ENCODE results near the gene ATOX1.

The ATOX1 gene

DNA sequence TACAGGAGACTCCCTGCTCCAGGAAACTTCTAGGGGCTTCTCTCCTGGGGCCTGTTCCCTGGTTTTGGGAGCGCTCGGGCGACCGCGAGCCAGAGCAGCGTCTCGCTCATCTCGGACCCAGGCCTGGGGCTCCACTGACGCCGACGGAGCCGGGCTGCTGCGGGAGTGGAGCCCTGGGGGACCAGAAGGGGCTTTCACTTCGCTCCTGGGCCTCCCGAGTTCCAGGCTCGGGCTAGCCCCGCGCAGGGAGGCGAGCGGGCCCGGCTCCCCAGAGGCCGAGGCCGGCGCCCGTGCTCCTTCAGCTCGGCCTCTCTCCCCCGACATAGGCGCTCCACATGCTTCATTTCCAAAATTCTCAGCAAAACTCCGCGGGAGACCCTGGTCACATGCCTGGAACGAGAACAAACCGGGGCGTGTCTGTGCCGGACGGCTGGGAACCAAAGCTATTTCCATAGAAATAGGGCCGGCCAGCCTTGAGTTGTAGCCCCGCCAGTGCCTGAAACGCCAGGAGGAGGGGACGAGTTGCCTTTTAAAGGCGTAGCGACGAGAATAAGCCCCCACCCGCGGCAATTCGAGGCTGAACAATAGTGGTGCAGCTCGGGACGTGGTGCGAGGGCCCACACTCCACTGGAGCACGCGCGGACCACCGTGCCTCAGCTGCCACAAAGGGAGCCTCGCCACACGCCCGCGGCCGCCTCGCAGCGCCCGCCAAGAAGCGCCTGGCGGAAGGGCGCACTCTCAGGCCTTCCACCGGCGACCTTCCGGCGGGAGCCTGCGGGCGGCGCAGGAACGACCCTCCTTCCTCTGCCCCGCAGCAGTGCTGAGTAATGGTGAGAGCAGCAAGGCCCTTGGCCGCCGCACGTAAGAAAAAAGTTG, 12.2 kb upstream of the ATOX1 start:
- DNase-seq (ENCODE audit: low spot score) = peak; percentile 67

DNA sequence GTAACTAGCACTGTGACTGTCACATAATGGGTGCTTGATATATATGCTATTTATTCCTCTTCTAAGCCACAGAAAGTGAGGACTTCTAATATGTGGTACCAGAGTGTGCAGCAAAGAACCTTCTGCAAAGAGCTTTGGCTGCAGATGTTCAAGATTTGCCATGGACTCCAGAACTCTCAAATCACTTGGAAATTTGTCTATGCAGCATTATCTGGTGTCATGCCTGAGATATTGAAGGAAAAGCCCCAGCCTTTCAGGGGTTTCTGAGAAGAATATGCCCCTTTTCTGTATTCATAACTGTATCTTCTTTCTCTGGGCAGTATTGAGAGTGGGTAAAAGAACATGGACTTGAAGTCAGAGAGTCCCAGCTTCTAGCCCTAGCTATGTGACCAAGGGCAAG, 8.5 kb upstream of the ATOX1 start:
- DNase-seq (ENCODE audit: low spot score) = no peak

DNA sequence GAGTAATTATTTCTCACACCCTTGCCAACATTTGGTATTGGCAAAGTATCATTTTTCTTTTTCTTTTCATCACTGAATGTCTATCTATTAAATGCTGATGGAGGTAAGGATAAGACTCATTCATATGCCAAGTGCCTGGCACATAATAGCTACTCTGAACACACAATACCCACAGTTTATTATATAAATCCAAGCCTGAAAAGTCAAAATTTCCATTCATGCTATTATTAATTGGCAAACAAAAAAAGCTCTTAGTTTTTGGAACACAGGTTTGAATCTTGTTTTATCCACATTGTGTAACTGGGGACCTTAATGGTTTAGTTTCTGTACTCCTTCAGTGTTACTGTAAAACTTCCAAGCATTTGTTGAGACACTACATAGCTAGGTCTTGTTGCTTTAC, 6.4 kb upstream of the ATOX1 start:
- no peak for DNase-seq (ENCODE audit: low spot score)

DNA sequence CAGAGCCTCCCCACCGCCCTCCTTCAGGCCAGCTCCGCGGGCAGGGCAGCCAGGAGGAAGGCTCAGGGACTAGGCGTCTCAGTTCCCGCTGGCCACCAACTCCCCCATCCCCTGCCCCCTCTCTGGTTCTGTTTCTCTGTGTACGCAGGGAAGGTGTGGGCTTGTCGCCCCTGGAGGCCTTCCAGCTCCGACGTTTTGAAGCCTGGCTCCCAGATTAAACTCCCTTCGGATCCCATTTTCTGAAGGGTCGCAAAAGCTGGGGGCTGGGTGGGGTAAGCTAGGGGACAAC, 346 bp downstream of the ATOX1 start:
- peak; percentile 21 for DNase-seq (ENCODE audit: low spot score)

DNA sequence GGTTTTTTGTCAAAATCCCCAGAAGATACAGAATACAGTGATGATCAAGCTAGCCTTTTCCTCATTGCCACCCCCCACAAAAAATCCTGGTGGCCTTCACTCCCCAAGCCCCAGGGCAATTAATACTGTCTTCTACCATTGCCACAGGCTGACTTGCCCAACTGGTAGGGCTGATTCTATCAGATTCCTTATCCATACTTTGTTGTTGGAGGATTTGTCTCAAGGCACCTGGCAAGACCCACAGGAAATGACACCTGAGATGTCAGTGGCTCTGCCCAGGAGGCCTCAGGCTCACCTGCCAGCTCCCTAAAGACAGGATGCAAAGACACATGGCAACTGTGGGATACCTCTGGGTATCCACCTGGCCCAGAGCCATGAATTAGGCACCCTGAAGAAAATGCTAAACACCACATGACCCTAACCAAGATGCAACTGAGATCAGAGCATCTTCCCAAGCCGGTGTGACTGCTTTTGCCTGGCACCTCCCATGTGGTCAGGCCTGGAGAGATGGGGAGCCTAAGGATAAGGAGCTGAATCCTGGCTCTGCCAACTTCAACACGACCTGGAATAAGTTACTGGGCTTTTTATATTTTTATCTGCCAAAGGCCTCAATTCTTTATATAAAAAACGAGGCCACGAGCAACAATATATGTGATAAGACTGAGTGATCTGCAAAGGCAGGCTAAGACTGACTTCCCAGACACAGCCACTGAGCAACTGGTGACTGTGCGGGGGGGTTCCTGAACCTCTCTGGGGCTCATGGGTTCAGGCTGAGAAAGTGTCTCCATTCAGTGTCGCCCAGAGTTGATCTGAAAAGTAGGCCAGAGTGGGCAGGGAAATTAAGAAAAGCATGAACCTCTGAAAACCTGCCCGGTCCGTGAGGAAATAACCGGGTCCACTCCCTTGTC, 944 bp downstream of the ATOX1 start:
- DNase-seq (ENCODE audit: low spot score) = peak; percentile 20

DNA sequence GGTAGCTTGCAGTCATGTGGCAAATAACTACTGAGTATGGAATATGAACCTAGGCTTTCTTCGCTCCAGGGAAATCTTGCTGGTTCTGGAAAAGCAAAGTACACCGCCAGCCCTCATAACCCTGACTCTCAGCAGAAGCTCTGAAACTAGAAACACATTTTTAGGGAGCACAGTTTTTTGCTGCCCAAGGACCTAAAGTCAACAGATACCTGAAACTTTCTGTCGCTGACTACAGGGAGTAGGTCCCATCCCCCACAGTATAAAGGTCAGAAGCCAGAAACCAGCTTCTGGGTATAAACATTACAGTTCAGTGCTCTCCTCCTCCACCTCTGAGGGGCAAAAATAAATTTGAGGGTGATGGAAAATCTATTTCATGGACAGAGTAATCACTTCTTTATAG, 3.0 kb downstream of the ATOX1 start:
- DNase-seq (ENCODE audit: low spot score) = no peak

DNA sequence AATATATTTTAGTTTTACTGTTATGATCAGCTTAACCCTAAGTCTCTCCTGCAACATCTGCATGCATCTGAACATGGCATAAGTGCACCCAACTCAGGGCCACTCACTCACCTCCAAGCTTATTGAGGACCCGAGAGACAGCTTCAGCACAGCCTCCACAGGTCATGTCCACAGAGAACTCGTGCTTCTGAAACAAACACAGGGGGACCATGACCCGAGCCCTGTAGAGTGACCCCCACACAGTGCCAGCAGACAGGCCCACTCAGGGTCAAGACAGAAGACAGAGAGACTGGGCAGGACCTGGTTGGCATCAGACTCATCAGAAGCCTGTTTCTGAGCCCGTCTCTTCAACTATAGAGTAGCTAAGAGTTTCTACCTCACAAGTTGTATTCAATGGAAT, 6.8 kb downstream of the ATOX1 start:
- no peak for DNase-seq (ENCODE audit: low spot score)

DNA sequence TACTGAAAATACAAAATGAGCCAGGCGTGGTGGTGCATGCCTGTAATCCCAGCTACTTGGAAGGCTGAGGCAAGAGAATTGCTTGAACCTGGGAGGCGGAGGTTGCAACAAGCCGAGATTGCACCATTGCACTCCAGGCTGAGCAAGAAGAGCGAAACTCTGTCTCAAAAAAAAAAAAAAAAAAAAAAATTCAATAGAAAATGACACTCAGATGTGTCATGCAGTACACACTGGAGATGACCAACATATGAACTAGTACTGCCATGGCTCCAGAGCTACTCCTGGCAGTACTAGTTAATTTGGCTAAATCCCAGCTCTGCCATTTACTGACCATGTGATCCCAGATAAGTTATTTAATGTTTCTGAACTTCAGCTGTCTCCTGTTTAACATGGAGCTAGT, 7.3 kb downstream of the ATOX1 start:
- peak; percentile 74 for DNase-seq (ENCODE audit: low spot score)

DNA sequence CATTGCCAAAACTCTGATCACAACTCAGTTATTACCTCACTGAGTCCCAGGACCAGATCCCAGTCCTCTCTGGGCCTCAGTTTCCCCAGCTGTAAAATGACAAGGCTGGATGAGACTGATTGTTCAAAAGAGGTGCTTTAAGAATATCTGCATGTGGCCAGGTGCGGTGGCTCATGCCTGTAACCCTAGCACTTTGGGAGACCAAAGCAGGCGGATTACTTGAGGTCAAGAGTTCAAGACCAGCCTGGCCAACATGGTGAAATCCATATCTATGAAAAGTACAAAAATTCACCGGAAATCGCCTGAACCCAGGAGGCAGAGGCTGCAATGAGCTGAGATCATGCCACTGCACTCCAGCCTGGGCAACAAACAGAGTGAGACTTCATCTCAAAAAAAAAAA, 8.3 kb downstream of the ATOX1 start:
- DNase-seq (ENCODE audit: low spot score) = no peak

DNA sequence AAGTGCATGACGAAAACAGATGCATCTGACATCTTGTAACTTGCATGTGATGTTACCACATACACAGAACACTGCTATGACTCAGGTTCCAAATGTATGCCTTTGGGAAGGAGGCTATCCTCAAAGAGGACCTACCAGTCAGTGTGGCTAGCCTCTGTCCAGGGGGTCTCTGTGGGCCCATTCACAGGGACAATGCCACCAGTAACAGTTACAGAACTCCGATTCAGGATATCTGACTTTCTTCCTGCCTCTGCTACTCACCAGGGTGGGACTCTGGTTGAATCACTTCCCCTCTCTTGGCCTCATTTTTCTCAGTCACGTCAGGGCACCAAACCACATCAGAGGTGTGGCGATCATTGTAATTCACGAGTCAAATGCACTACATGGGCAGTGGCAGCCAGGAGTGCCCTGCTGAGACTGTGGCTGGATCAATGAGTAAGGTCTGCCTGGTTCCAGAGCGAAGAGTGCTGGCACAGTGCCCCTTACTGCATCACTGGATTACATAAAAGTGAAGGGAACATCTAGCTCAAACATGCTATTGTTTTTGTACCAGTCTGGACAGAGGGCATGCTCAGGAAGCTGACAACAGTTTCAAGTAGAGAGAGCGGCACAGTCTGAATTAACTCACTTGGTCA, 13.2 kb downstream of the ATOX1 start:
- DNase-seq (ENCODE audit: low spot score) = peak; percentile 82

DNA sequence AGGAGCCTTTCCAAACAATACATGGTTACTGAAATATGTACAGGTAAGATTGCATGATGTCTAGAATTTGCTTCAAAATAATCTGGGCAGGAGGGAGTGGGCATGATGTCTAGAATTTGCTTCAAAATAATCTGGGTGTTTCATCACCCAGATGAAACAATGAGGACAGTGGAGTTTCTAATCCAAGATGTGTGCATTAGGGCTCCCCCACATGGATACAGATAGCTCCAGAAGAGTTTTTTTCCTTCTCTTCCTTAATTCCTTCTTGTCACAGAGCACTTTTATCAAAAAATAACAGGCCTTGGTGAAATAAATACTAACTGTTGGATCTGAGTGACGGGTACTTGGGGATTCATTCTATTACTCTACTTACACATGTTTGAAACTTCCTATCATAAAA, 14.9 kb downstream of the ATOX1 start:
- no peak for DNase-seq (ENCODE audit: low spot score)

DNA sequence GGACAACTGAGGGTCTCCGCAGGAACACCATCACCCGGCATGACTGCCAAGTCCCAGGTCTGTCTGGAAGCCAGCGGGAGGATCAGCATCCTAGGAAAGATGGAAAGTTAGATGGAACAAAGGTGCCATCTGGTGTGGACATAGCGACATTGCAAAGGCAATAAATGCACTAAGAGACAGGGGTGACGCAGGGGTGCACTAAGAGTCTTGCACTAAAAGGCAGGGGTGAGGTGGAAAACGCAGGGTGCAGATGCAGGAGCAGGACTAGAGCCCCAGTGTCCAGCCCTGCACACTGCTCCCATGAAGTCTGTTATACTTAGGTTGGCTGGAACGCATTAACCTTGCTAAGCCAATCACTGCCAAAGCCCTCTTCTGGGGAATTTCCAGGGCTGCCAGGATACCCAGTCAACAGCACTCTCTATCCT, 15.5 kb downstream of the ATOX1 start:
- peak; percentile 66 for DNase-seq (ENCODE audit: low spot score)

DNA sequence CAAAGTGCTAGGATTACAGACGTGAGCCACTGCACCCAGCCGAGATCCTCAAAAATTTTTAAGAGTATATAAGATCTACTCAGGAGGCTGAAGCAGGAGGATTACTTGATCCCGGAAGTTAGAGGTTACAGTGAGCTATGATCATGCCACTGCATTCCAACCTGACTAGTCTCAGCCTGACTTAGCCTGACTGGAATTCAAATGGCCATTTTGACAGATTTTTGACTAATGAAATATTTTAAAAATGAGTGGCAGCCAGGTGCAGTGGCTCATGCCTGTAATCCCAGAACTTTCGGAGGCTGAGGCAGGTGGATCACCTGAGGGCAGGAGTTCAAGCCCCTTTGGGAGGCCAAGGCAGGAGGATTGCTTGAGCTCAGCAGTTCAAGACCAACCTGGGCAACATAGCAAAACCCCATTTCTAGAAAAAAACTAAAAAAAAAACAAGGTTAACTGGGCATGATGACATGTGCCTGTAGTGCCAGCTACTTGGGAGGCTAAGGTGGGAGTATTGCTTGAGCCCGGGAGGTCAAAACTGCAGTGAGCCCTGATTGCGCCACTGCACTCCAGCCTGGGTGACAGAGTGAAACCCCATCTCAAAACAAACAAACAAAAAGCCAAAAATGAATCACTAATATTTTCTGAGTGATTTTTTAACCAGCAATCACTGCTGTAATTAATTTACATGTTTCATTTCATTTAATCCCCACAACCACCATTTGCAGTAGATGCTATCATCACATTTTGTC, 16.6 kb downstream of the ATOX1 start:
- peak; percentile 29 for DNase-seq (ENCODE audit: low spot score)

DNA sequence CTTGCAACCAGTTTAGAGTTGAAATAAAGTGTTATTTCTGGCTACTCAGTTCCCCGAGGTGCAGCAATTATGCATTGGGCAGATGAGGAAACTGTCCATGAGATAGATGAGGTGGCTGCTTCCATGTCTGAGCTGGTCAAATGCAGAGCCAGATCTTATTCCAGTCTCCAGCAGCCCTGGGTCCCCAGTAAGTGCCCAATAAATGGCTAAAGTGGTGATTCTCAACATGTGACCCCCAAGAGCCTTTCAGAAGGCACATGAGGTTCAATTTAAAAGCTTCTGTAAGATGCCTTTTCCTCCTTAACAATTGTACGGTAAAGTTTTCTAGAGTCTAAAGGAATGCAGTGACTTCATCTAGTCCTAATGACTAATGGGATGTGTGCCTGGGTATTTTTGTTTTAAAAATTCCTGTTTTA, 17.5 kb downstream of the ATOX1 start:
- peak; percentile 60 for DNase-seq (ENCODE audit: low spot score)

DNA sequence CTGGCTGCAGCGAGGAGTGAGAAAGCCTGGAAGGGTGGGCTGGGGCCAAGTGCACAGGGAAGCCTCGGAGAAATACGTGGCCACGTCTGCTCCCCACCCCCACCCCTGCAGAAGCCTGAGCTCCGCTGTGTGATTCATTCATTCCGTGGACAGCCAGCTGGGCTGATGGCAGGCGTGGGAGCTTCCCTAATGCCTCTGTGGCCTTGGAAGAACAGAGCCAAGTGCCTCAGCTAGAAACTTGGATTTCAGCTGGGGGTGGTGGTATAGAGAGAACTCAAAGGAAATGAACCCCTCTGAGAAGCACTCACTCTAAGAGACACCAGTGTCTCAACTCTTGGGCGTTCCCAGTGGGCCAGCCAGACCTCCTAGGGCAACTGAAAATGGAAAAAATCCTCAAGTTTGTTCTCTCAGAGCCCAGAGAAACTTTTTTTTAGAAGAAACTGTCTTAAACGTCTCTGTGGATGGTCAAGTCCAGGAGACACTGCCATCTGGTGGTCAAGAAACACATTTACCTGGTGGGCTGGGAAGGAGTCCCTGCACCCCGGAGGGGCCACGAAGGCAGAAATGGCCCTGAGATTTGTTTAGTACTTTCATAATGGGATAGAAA, 18.0 kb downstream of the ATOX1 start:
- DNase-seq (ENCODE audit: low spot score) = peak; percentile 83

DNA sequence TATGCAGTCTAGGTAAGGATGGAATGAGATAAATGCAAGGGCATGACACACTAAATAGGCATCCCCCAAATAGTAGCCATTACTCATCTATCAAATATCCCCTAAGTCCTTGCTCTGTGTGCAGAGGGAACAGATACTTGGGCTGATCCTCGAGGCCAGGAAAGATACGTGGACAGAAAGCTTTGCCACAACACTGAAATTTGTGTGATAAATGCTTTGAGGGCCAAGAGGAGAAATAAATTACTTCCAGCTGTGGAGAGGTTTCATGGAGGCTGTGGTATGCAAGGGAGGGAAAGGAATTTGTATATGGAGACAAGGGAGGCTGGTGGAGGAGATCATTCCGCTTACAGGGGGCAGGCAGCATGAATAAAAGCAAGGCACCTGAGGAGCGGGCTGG, 18.5 kb downstream of the ATOX1 start:
- DNase-seq (ENCODE audit: low spot score) = peak; percentile 84

DNA sequence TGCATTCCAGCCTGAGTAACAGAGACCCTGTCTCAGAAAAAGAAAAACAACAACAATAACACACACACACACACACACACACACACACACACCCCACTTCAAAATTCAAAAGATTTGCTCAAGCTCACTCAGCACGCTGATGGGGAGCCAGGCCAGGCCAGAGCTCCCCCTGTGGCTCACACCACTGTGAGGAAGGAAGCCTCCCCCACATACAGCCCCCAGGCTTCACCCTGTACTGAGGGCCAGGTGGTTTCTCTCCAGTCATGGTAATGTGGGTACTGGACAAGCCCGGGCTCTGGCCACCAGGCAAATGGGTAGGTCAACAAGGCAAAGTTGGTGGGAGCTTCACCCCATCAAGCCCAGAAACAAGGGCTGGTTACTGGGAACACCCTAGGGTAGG, 19.0 kb downstream of the ATOX1 start:
- no peak for DNase-seq (ENCODE audit: low spot score)

DNA sequence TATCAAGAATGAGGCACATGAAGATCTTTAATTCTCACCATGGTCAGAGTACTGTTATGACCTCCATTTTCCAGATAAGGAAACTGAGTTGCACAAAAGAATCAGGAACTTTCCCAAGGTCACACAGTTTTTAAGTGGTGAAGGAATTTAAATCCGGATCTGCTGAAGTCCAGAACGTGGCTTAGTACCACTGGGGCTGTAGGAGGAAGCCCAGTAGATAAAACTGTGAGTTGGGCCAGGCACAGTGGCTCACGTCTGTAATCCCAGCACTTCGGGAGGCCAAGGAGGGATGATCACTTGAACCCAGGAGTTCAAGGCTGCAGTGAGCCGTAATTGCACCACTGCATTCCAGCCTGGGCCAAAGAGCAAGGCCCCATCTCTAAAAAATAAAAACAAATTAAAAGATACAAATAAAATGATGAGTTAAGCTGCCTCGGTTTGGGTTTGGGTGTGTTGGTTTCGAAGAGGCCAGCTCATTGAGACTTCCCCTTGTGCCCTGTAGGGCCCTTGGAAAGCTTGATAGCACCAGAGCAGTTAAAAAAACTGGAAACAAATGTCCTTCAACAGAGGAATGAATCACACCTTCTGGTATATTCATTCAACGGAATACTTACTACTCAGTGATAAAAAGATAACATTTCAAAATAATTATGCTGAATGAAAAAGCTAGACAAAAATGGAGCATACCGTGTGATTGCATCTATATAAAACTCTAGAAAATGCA, 20.1 kb downstream of the ATOX1 start:
- DNase-seq (ENCODE audit: low spot score) = no peak

DNA sequence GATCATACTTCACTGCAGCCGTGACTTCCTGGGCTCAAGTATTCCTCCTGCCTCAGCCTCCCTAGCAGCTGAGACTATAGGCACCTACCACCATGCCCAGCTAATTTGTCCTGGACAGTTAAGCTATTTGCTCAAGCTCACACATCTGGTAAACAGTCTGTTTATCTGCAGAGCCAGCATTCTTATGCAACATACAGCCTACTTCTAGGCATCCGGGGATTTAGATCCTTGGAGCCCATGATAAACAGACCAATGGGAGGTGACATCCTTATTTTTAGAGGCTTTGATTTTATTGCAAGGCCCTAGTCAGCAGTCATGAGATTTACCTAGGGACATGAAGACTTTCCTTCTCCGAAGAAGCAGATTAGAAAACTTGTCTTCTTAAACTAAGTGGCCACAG, 21.0 kb downstream of the ATOX1 start:
- DNase-seq (ENCODE audit: low spot score) = peak; percentile 47

DNA sequence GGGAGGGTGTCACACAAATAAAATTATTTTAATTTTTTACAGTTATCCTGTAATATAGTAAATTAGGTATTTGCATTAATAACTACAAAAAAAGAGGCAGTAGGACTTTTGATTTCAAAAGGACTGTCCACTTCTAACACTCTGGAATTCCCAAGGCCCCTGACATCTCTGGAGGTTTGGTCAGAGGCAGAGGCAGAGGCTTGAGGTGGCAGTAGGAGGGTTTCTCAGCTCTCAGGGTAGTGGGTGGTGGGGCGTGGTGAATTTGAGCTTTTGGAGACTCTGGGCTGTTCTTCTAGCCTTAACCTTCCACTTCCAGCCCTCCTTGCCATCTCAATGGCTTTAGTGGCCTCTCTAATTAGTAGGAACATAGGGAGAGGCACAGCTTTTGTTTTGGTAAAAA, 22.8 kb downstream of the ATOX1 start:
- DNase-seq (ENCODE audit: low spot score) = no peak

DNA sequence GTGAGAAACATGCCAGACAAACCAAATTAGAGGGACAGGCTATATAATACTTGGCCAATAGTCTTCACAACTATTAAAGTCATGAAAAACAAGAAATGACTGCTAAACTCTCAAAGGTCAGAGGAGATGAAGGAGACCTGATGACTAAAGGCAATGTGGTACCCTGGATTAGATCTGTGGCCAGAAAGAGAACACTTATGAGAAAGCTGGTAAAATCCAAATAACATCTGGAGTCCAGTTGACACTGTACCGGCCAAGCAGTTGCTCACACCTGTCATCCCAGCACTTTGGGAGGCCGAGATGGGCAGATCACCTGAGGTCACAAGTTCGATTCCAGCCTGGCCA, 24.4 kb downstream of the ATOX1 start:
- no peak for DNase-seq (ENCODE audit: low spot score)
